SK-N-SH (cell line): Measurements from ENCODE around the gene ELOVL1. TPM values are rescaled to one million over a fixed set of nuclear protein-coding genes. Genes with fewer than 3 reads are reported as not detected.

ENCODE experiments used
- CTCF ChIA-PET: fragments of 300-600, 350-600 bp; formaldehyde crosslinking; extraction: SDS; loops from one replicate; lab custom pipeline; 2021; lab: Yijun Ruan, JAX
- POLR2A ChIA-PET: fragments of 350-600 bp; sonication (Branson Sonifier 250); formaldehyde crosslinking; extraction: SDS; loops from one replicate; lab custom pipeline; 2020; ENCODE audit warnings: antibody characterized with exemption, inconsistent platforms; lab: Yijun Ruan, JAX
- DNase-seq: peaks from one replicate; pipeline ENCODE4 v3.0.0; 2012
- H2AFZ ChIP-seq: fragments of 200-600 bp; sonication (generic); 2 replicates; pipeline ENCODE4 v1.8.1; 2016; ENCODE audit warnings: antibody characterized with exemption, mild to moderate bottlenecking, low read depth
- H3F3A ChIP-seq: fragments of 200-600 bp; sonication (generic); replicated peaks from 2 replicates; pipeline ENCODE3; 2016; ENCODE audit warnings: antibody characterized with exemption, mild to moderate bottlenecking; ENCODE audit not compliant: insufficient read depth
- H3K27ac ChIP-seq, 2 experiments: fragments of 200-500 bp in 1 of 2; fragments of 200-600 bp in 1 of 2; sonication (Bioruptor generic) in 1 of 2; sonication (generic), shearing (Covaris generic) in 1 of 2; 2 replicates each; pipeline versions ENCODE4 v1.5.1 to v1.6.1; 2014 to 2016; ENCODE audit warnings: low read depth in 2 of 2, inconsistent platforms in 1 of 2, low read length in 1 of 2, mild to moderate bottlenecking in 1 of 2, mixed read lengths in 1 of 2
- H3K27me3 ChIP-seq: fragments of 200-600 bp; sonication (generic), shearing (Covaris generic); 2 replicates; pipeline ENCODE4 v1.6.1; 2016; ENCODE audit warnings: mixed run types; ENCODE audit not compliant: insufficient read depth
- H3K36me3 ChIP-seq, 2 experiments: fragments of 200-500 bp in 1 of 2; fragments of 200-600 bp in 1 of 2; sonication (Bioruptor generic) in 1 of 2; sonication (generic) in 1 of 2; replicated peaks in 1 of 2; 2 replicates each; pipeline versions ENCODE3 to v1.5.1; 2014 to 2016; ENCODE audit warnings: low read length in 1 of 2, mild to moderate bottlenecking in 1 of 2; ENCODE audit not compliant: insufficient read depth in 2 of 2, control insufficient read depth in 1 of 2
- H3K4me1 ChIP-seq, 2 experiments: fragments of 200-500 bp in 1 of 2; fragments of 200-600 bp in 1 of 2; sonication (Bioruptor generic) in 1 of 2; sonication (generic), shearing (Covaris generic) in 1 of 2; 2 replicates each; pipeline versions ENCODE4 v1.5.1 to v1.6.1; 2014 to 2016; ENCODE audit warnings: low read depth in 1 of 2, low read length in 1 of 2, mixed run types in 1 of 2; ENCODE audit not compliant: insufficient read depth in 2 of 2, control insufficient read depth in 1 of 2
- H3K4me2 ChIP-seq: fragments of 200-600 bp; sonication (generic), shearing (Covaris generic); 2 replicates; pipeline ENCODE4 v1.6.1; 2017; ENCODE audit warnings: mixed run types
- H3K4me3 ChIP-seq, 2 experiments: fragments of 200-500 bp in 1 of 2; fragments of 200-600 bp in 1 of 2; sonication (Bioruptor generic) in 1 of 2; sonication (generic), shearing (Covaris generic) in 1 of 2; 2 replicates each; pipeline versions ENCODE4 v1.5.1 to v1.8.1; 2014 to 2016; ENCODE audit warnings: low read depth in 2 of 2, inconsistent platforms in 1 of 2, low read length in 1 of 2, mild to moderate bottlenecking in 1 of 2, mixed read lengths in 1 of 2, moderate library complexity in 1 of 2
- H3K79me2 ChIP-seq: fragments of 200-600 bp; sonication (generic); 2 replicates; pipeline ENCODE4 v1.8.1; 2017; ENCODE audit warnings: mild to moderate bottlenecking; ENCODE audit not compliant: insufficient read depth
- H3K9ac ChIP-seq: fragments of 200-600 bp; sonication (generic); 2 replicates; pipeline ENCODE4 v1.6.1; 2017; ENCODE audit warnings: mixed run types
- H3K9me2 ChIP-seq: fragments of 200-600 bp; sonication (generic); 2 replicates; pipeline ENCODE4 v1.6.1; 2017; ENCODE audit warnings: mixed run types
- H3K9me3 ChIP-seq: fragments of 200-600 bp; sonication (generic); 2 replicates; pipeline ENCODE4 v1.6.1; 2017; ENCODE audit warnings: mixed run types, mild to moderate bottlenecking, moderate library complexity
- H4K20me1 ChIP-seq: fragments of 200-600 bp; sonication (generic); 2 replicates; pipeline ENCODE4 v1.6.1; 2017; ENCODE audit warnings: mild to moderate bottlenecking, mixed run types; ENCODE audit not compliant: insufficient read depth
- FOSL2 ChIP-seq: IDR thresholded peaks from 2 replicates; pipeline ENCODE4 v1.4.0; 2012; ENCODE audit warnings: low read depth, mild to moderate bottlenecking, moderate library complexity, borderline replicate concordance
- FOXJ3 ChIP-seq: sonication (generic); formaldehyde crosslinking; IDR thresholded peaks from 2 replicates; pipeline ENCODE4 v1.5.1; 2020; ENCODE audit warnings: mild to moderate bottlenecking, missing genetic modification reagents
- FOXM1 ChIP-seq: IDR thresholded peaks from 2 replicates; pipeline ENCODE4 v1.4.0; 2012; ENCODE audit warnings: low read depth, mild to moderate bottlenecking
- GATA2 ChIP-seq: sonication (generic); formaldehyde crosslinking; IDR thresholded peaks from 2 replicates; pipeline ENCODE4 v1.5.0; 2020; ENCODE audit warnings: mild to moderate bottlenecking, missing genetic modification reagents
- MEF2A ChIP-seq: IDR thresholded peaks from 2 replicates; pipeline ENCODE4 v1.4.0; 2012; ENCODE audit warnings: low read depth, borderline replicate concordance
- MXI1 ChIP-seq: IDR thresholded peaks from 2 replicates; pipeline ENCODE4 v1.6.1; 2012; ENCODE audit warnings: mild to moderate bottlenecking, low read depth, low read length, improper control_type of control experiment
- RCOR1 ChIP-seq: fragments of 150-350 bp; IDR thresholded peaks from 2 replicates; pipeline ENCODE4 v1.6.1; 2017; ENCODE audit warnings: antibody characterized with exemption, low read length
- WGBS: methylation state at CpG from one replicate; pipeline ENCODE4 v1.1.6; 2017; ENCODE audit warnings: low lambda C conversion rate; 5-methylcytosine and 5-hydroxymethylcytosine counted together
- polyA plus RNA-seq, 3 experiments: library from polyadenylated mRNA; depleted of rRNA; stranded (reverse); fragments of >200 nt; gene quantifications; 2 replicates each; pipeline ENCODE4 v1.2.3, GENCODE V29; 2012
- TF ChIP-seq, protein P1 (sequence below): IDR thresholded peaks from 2 replicates; pipeline ENCODE4 v1.4.0; 2012; ENCODE audit warnings: low read depth, borderline replicate concordance
- TF ChIP-seq, protein P2 (sequence below): IDR thresholded peaks from 2 replicates; pipeline ENCODE4 v1.4.0; 2012; ENCODE audit warnings: low read depth, borderline replicate concordance
- TF ChIP-seq, protein P3 (sequence below): fragments of 150-350 bp; IDR thresholded peaks from 2 replicates; pipeline ENCODE4 v1.6.1; 2016; ENCODE audit warnings: mild to moderate bottlenecking, low read depth, low read length
- TF ChIP-seq, protein P4 (sequence below): IDR thresholded peaks from 2 replicates; pipeline ENCODE4 v1.6.1; 2012; ENCODE audit warnings: mild to moderate bottlenecking, low read depth, low read length, moderate library complexity

ELOVL1 gene
- polyA plus RNA-seq, 1 of the 3 experiments (the other 2 are of a cell fraction): 127 TPM

DNA sequence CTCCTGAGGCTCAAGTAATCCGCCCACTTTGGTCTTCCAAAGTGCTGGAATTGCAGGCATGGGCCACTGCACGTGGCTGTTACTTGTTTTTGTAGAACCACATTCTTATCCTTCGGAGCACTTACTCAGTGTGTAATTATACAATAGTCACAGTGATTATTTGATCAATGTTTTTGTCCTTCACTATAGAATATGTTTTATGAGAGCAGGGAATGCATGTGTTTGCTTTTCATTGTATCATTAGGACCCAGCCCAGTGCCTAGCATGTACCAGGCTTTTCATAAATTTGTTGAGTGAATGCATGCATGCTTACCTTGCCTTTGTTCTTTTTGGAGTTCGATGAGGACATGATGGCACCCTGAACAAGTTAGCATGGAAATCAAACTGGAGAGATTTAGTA is 27.7 kb upstream of the ELOVL1 start:
- POLR2A ChIA-PET: no interaction called here
- Histone ChIP-seq H2AFZ (no peak overlapping the region), H3K4me3 (no peak overlapping the region), H3F3A (no peaks in the 10 kb centered on the region), H3K4me1 (peaks cover 4 to 7% of the 10 kb centered on the region in 2 experiments; a peak in 3 of 4 replicates), H3K27me3 (no peaks in the 10 kb centered on the region), H4K20me1 (no peaks in the 10 kb centered on the region), H3K9ac (no peak overlapping the region), H3K27ac (no peak overlapping the region), H3K9me3 (no peaks in the 10 kb centered on the region), H3K36me3 (peaks cover 0 to 8% of the 10 kb centered on the region in 2 experiments), H3K79me2 (peaks cover 74% of the 10 kb centered on the region), H3K4me2 (no peak overlapping the region), H3K9me2 (no peaks in the 10 kb centered on the region)
- CTCF ChIA-PET: interaction anchor here (1.5 kb wide), 1 partner anchor 19 kb away, joined by 4 read pairs; no protein-coding TSS in a partner anchor
- WGBS: 96% methylated on average over 4 of the region's 4 CpGs
- no peak for DNase-seq
- no peak for TF ChIP-seq MEF2A
- TF ChIP-seq, protein P1, sequence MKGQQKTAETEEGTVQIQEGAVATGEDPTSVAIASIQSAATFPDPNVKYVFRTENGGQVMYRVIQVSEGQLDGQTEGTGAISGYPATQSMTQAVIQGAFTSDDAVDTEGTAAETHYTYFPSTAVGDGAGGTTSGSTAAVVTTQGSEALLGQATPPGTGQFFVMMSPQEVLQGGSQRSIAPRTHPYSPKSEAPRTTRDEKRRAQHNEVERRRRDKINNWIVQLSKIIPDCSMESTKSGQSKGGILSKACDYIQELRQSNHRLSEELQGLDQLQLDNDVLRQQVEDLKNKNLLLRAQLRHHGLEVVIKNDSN: no peak
- TF ChIP-seq, protein P2, sequence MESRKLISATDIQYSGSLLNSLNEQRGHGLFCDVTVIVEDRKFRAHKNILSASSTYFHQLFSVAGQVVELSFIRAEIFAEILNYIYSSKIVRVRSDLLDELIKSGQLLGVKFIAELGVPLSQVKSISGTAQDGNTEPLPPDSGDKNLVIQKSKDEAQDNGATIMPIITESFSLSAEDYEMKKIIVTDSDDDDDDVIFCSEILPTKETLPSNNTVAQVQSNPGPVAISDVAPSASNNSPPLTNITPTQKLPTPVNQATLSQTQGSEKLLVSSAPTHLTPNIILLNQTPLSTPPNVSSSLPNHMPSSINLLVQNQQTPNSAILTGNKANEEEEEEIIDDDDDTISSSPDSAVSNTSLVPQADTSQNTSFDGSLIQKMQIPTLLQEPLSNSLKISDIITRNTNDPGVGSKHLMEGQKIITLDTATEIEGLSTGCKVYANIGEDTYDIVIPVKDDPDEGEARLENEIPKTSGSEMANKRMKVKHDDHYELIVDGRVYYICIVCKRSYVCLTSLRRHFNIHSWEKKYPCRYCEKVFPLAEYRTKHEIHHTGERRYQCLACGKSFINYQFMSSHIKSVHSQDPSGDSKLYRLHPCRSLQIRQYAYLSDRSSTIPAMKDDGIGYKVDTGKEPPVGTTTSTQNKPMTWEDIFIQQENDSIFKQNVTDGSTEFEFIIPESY: no peak
- no peak for TF ChIP-seq FOXJ3 (CRISPR knock-in tag)
- TF ChIP-seq, protein P3, sequence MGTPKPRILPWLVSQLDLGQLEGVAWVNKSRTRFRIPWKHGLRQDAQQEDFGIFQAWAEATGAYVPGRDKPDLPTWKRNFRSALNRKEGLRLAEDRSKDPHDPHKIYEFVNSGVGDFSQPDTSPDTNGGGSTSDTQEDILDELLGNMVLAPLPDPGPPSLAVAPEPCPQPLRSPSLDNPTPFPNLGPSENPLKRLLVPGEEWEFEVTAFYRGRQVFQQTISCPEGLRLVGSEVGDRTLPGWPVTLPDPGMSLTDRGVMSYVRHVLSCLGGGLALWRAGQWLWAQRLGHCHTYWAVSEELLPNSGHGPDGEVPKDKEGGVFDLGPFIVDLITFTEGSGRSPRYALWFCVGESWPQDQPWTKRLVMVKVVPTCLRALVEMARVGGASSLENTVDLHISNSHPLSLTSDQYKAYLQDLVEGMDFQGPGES: no peak
- no peak for TF ChIP-seq MXI1
- TF ChIP-seq, protein P4, sequence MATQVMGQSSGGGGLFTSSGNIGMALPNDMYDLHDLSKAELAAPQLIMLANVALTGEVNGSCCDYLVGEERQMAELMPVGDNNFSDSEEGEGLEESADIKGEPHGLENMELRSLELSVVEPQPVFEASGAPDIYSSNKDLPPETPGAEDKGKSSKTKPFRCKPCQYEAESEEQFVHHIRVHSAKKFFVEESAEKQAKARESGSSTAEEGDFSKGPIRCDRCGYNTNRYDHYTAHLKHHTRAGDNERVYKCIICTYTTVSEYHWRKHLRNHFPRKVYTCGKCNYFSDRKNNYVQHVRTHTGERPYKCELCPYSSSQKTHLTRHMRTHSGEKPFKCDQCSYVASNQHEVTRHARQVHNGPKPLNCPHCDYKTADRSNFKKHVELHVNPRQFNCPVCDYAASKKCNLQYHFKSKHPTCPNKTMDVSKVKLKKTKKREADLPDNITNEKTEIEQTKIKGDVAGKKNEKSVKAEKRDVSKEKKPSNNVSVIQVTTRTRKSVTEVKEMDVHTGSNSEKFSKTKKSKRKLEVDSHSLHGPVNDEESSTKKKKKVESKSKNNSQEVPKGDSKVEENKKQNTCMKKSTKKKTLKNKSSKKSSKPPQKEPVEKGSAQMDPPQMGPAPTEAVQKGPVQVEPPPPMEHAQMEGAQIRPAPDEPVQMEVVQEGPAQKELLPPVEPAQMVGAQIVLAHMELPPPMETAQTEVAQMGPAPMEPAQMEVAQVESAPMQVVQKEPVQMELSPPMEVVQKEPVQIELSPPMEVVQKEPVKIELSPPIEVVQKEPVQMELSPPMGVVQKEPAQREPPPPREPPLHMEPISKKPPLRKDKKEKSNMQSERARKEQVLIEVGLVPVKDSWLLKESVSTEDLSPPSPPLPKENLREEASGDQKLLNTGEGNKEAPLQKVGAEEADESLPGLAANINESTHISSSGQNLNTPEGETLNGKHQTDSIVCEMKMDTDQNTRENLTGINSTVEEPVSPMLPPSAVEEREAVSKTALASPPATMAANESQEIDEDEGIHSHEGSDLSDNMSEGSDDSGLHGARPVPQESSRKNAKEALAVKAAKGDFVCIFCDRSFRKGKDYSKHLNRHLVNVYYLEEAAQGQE: no peak
- no peak for TF ChIP-seq FOSL2
- no peak for TF ChIP-seq FOXM1
- TF ChIP-seq RCOR1: no peak
- TF ChIP-seq GATA2 (CRISPR knock-in tag): no peak
